ENCODE data around the gene ASAP2. TPM values are rescaled to one million over a fixed set of nuclear protein-coding genes. Genes with fewer than 3 reads are reported as not detected.

Gene ASAP2
- under 1 TPM in 1 of 2 experiments, not detected in 1; 0.16 TPM for total RNA-seq
- polyA plus RNA-seq (2013, experiment 1 of 2), result 0.28 TPM
- polyA plus RNA-seq (2013, experiment 2 of 2), result 0.61 TPM
- 0 to 3.7 (median 0.32) reads per million in 172 experiments for total RNA-seq

DNA sequence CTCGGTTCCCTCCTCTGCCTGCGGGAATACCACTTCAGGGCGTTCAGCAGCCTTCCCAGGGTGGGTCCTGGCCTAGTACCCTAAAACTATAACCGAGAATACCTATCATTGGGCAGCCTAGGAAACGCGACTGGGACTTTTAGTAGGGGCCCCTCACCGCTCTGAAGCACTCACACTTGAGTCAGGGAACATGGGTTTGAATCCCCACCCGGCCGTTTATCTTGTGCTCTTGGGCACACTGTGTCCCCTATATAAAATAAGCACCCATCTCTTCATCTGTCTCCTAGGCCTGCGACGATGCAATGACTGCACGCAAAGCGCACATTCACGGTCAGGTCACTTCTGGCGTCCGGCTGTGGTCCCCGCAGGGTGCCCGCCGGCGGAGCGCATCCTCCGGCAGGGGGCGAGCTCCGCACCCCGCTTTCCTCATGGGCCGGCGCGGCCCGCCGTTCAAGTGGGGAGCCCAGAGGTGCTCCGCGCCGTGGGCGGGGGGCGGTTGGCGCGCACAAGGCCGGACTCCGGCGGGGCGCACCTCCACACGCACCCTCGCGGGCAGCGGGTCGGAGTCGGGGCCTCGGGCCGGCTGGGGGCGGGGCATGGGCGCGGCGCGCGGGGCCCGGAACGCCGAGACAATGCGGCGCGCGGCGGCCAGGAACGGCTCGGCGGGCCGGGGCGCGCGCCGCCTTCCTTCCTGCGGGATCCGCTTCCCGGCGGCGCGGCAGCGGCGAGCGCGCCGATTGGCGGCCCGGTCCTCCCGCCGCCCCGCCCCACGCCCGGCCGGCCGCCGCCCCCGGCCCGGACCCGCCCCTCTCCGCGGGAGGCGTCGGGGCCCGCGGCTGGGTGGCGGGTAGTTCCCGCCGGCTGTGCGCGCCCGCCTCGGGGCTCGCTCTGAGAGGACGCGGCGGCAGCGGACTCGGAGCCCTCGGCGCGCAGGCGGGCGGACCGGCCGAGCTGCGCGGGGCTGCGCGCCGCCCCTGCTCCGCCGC lies at the start of gene ASAP2:
Gene ASAP2 (plus strand): TSS at position 850 of the 986 bp plus-strand sequence. CDS start 293 bp downstream, outside the sequence.
- H3K4me3 ChIP-seq (ENCODE audit: low read length), result peak within 1 kb of the TSS; percentile 16

DNA sequence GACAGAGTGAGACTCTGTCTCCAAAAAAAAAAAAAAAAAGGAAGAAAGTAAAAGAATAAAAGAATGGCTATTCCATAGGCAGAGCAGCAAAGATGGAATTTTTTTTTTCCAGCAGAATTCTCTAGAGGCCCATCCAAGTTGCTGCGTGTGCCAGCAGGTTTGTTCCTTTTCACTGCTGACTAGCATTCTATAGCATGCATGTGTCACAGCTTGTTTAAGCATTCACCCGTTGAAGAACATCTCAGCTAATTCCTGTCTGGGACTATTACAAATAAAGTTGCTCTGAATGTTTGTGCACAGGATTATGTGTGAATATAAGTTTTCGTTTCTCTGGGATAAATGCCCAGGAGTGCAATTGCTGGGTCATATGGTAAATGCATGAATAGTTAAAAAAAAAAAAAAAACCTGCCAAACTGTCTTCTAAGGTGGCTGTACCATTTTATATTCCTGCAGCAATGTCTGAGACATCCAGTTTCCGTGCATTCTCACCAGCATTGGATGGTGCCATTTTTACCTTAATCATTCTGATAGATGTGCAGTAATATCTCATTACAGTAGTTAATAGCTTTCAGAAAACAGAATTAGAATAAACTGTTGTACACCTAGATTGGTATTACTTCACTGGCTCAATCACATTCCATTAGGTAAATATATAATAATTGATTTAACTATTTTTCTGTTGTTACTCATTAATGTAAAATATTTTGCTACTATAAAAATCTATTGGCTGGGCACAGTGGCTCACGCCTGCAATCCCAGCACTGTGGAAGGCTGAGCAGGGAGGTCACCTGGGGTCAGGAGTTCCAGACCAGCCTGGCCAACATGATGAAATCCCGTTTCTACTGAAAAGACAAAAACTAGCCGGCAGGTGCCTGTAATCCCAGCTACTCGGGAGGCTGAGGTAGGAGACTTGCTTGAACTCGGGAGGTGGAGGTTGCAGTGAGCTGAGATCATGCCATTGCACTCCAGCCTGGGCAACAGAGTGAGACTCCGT lies 47.5 kb upstream of the ASAP2 start:
- H3K4me3 Mint-ChIP-seq, result no peak overlapping the region
- Histone ChIP-seq H3K4me3 (ENCODE audit: low read length) (no peak overlapping the region), H3K36me3 (ENCODE audit: insufficient read depth, low read length) (no peaks in the 10 kb centered on the region), H3K9me3 (ENCODE audit: control insufficient read depth in 1 of 2, insufficient read depth in 1 of 2, low read length in 2 of 2) (no peaks in the 10 kb centered on the region), H3K4me1 (ENCODE audit: insufficient read depth, low read length) (no peaks in the 10 kb centered on the region), H3K27ac (ENCODE audit: low read depth in 1 of 2, low read length in 2 of 2) (no peak overlapping the region), H3K27me3 (ENCODE audit: control insufficient read depth in 1 of 2, insufficient read depth in 2 of 2, low read length in 2 of 2) (peaks cover 0 to 5% of the 10 kb centered on the region in 2 experiments)
- POLR2A ChIA-PET, result no interaction called here
- H3K36me3 Mint-ChIP-seq (ENCODE audit: low read depth), result no peaks in the 10 kb centered on the region
- no peak for ATAC-seq (ENCODE audit: poor library complexity)
- no peak overlapping the region for H3K27ac Mint-ChIP-seq
- intact Hi-C loops (cut with DNase I, micrococcal nuclease), result no loop called here
- H3K9me3 Mint-ChIP-seq, result no peaks in the 10 kb centered on the region
- TF ChIP-seq, protein P1, sequence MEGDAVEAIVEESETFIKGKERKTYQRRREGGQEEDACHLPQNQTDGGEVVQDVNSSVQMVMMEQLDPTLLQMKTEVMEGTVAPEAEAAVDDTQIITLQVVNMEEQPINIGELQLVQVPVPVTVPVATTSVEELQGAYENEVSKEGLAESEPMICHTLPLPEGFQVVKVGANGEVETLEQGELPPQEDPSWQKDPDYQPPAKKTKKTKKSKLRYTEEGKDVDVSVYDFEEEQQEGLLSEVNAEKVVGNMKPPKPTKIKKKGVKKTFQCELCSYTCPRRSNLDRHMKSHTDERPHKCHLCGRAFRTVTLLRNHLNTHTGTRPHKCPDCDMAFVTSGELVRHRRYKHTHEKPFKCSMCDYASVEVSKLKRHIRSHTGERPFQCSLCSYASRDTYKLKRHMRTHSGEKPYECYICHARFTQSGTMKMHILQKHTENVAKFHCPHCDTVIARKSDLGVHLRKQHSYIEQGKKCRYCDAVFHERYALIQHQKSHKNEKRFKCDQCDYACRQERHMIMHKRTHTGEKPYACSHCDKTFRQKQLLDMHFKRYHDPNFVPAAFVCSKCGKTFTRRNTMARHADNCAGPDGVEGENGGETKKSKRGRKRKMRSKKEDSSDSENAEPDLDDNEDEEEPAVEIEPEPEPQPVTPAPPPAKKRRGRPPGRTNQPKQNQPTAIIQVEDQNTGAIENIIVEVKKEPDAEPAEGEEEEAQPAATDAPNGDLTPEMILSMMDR (IDR thresholded peaks at IDR 0.05), result no peak
- no peak for DNase-seq
- peaks cover 16% of the 10 kb centered on the region for H3K27me3 Mint-ChIP-seq
- H3K4me1 Mint-ChIP-seq (ENCODE audit: low read depth), result no peaks in the 10 kb centered on the region
- CTCF ChIA-PET, result no interaction called here

More for the DNA sequence above, at the start of gene ASAP2:
- H3K27me3 ChIP-seq (ENCODE audit: control insufficient read depth in 1 of 2, insufficient read depth in 2 of 2, low read length in 2 of 2), result peaks cover 12 to 50% of the 10 kb centered on the region in 2 experiments
- H3K4me1 ChIP-seq (ENCODE audit: insufficient read depth, low read length), result peaks cover 14% of the 10 kb centered on the region
- intact Hi-C loops (cut with DNase I, micrococcal nuclease), result no loop called here
- Mint-ChIP-seq H3K4me1 (ENCODE audit: low read depth) (peaks cover 6% of the 10 kb centered on the region), H3K4me3 (peak within 1 kb of the TSS; percentile 46), H3K27me3 (peaks cover 64% of the 10 kb centered on the region), H3K27ac (no peak within 1 kb of the TSS), H3K36me3 (ENCODE audit: low read depth) (no peaks in the 10 kb centered on the region), H3K9me3 (no peaks in the 10 kb centered on the region)
- H3K27ac ChIP-seq (ENCODE audit: low read depth in 1 of 2, low read length in 2 of 2), result no peak within 1 kb of the TSS
- ChIA-PET POLR2A (no interaction called here), CTCF (no interaction called here)
- TF ChIP-seq, protein P1 (IDR thresholded peaks at IDR 0.05), result peak; percentile 33
- DNase-seq (peak in 5 of 14 experiments; percentile 11 to 56 (median 24)), ATAC-seq (ENCODE audit: poor library complexity) (peak; percentile 24)
- no peaks in the 10 kb centered on the region for H3K36me3 ChIP-seq (ENCODE audit: insufficient read depth, low read length)
- H3K9me3 ChIP-seq (ENCODE audit: control insufficient read depth in 1 of 2, insufficient read depth in 1 of 2, low read length in 2 of 2), result no peaks in the 10 kb centered on the region

DNA sequence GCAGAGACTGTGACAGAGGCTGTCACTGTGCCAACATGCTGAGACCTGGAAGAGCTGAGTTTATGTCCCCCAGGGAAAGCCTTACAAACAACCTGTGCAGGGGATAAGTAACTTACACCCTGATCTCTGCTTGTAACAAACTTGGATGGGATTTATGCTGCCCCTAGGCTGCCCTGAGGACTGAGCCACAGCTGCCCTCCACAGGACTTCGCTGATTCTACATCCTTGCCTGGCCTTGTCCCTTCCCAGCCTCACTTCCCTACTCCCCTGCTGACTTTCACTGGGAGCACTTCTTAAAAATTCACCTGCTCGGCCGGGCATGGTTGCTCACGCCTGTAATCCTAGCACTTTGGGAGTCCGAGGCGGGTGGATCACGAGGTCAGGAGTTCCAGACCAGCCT lies 45.9 kb upstream of the ASAP2 start:
- intact Hi-C loops (cut with DNase I, micrococcal nuclease), result no loop called here
- Mint-ChIP-seq H3K27ac (no peak overlapping the region), H3K4me1 (ENCODE audit: low read depth) (no peaks in the 10 kb centered on the region), H3K36me3 (ENCODE audit: low read depth) (no peaks in the 10 kb centered on the region), H3K27me3 (peaks cover 10% of the 10 kb centered on the region), H3K4me3 (no peak overlapping the region), H3K9me3 (no peaks in the 10 kb centered on the region)
- DNase-seq, result no peak
- Histone ChIP-seq H3K4me1 (ENCODE audit: insufficient read depth, low read length) (no peaks in the 10 kb centered on the region), H3K36me3 (ENCODE audit: insufficient read depth, low read length) (no peaks in the 10 kb centered on the region), H3K27me3 (ENCODE audit: control insufficient read depth in 1 of 2, insufficient read depth in 2 of 2, low read length in 2 of 2) (peaks cover 0 to 5% of the 10 kb centered on the region in 2 experiments), H3K4me3 (ENCODE audit: low read length) (no peak overlapping the region), H3K9me3 (ENCODE audit: control insufficient read depth in 1 of 2, insufficient read depth in 1 of 2, low read length in 2 of 2) (no peaks in the 10 kb centered on the region), H3K27ac (ENCODE audit: low read depth in 1 of 2, low read length in 2 of 2) (no peak overlapping the region)
- TF ChIP-seq, protein P1 (IDR thresholded peaks at IDR 0.05), result no peak
- POLR2A ChIA-PET, result no interaction called here
- CTCF ChIA-PET, result no interaction called here
- ATAC-seq (ENCODE audit: poor library complexity), result no peak
